ENCODE data around the gene FBXL5. TPM values are rescaled to one million over a fixed set of nuclear protein-coding genes. Genes with fewer than 3 reads are reported as not detected.

The FBXL5 gene
- total and polyA plus RNA-seq, 9 of the 15 experiments (the other 6 are each of a cell fraction or from before 2014, with no cell fraction given): 6.0 to 35.2 (median 22.1) TPM

GRCh38 chr4:15668566-15669435 lies 13.6 kb upstream of the FBXL5 start:
- no peaks in the 10 kb centered on the region for H3K9me1 ChIP-seq (ENCODE audit: control insufficient read depth, insufficient read depth, low read length)
- H3K27ac ChIP-seq (ENCODE audit: extremely low read depth, low read depth, low read length): no peak overlapping the region
- 76% methylated on average over 1 of the region's 1 CpG for WGBS (ENCODE audit: insufficient coverage, low coverage, missing lambda C conversion rate)
- H3K4me1 ChIP-seq (replicated peaks in 1 of 2; ENCODE audit: control insufficient read depth in 2 of 2, insufficient read depth in 2 of 2, low read length in 2 of 2): no peaks in the 10 kb centered on the region
- CTCF ChIA-PET (ENCODE audit: low intra/inter-chr PET ratio): no interaction called here
- FAIRE-seq (no peak), DNase-seq (ENCODE audit: extremely low read depth in 1 of 4, low spot score in 3 of 4) (no peak), ATAC-seq (peak; percentile 32; the same call in 1 of the 3 replicates)
- no peaks in the 10 kb centered on the region for H3K27me3 ChIP-seq (ENCODE audit: control insufficient read depth in 2 of 2, insufficient read depth in 2 of 2, low read length in 2 of 2)
- H3K79me2 ChIP-seq (ENCODE audit: control insufficient read depth, insufficient read depth, low read length): peaks cover 5% of the 10 kb centered on the region; the same call in 1 of the 3 replicates
- in situ Hi-C loops (cut with MboI): loop anchor here (25.0 kb wide), 1 partner anchor 656 kb away; the partner anchor contains the start of gene CPEB2
- peaks cover 16% of the 10 kb centered on the region; the same call in 2 of the 3 replicates for H3K36me3 ChIP-seq (ENCODE audit: control insufficient read depth, insufficient read depth, low read length)
- no peak overlapping the region for H3K9ac ChIP-seq (ENCODE audit: insufficient read depth in 1 of 2, low read depth in 2 of 2, low read length in 2 of 2)
- H2AFZ ChIP-seq (ENCODE audit: low read depth, low read length): no peak overlapping the region
- no peak overlapping the region for H3K4me2 ChIP-seq (ENCODE audit: insufficient read depth, low read length)
- intact Hi-C loops (cut with micrococcal nuclease): no loop called here
- POLR2A ChIA-PET: no interaction called here
- no TSS peak for BruUV-seq (replicated peaks)
- no peaks in the 10 kb centered on the region for H3K9me3 ChIP-seq (replicated peaks; ENCODE audit: control insufficient read depth, insufficient read depth, low read depth, low read length)
- no peaks in the 10 kb centered on the region for H4K20me1 ChIP-seq (replicated peaks; ENCODE audit: control insufficient read depth, insufficient read depth, low read length)
- no peak overlapping the region for H3K4me3 ChIP-seq
- TF ChIP-seq ZNF134 (CRISPR knock-in tag; conservative IDR thresholded peaks at IDR 0.05) (no peak), NBN (IDR thresholded peaks at IDR 0.05; ENCODE audit: low read depth) (no peak), CUX1 (CRISPR knock-in tag; IDR thresholded peaks at IDR 0.05) (no peak), MYC (IDR thresholded peaks at IDR 0.05; ENCODE audit: low read depth, low read length) (no peak), MYC (CRISPR knock-in tag; IDR thresholded peaks at IDR 0.05; ENCODE audit: borderline replicate concordance, low read depth) (no peak), FOXK1 (CRISPR knock-in tag; IDR thresholded peaks at IDR 0.05; ENCODE audit: borderline replicate concordance) (no peak), GTF2E2 (tag; IDR thresholded peaks at IDR 0.05) (no peak), TCF3 (CRISPR knock-in tag; IDR thresholded peaks at IDR 0.05) (no peak), JUN (IDR thresholded peaks at IDR 0.05; ENCODE audit: borderline replicate concordance, low read depth, low read length) (no peak), JUN (CRISPR knock-in tag; IDR thresholded peaks at IDR 0.05; ENCODE audit: borderline replicate concordance) (no peak), PREB (CRISPR knock-in tag; IDR thresholded peaks at IDR 0.05) (no peak), MAFG (tag; conservative IDR thresholded peaks at IDR 0.05) (no peak), NCOA1 (IDR thresholded peaks at IDR 0.05; ENCODE audit: low read depth) (no peak), SREBF2 (CRISPR knock-in tag; IDR thresholded peaks at IDR 0.05) (no peak), HMG20A (CRISPR knock-in tag; conservative IDR thresholded peaks at IDR 0.05) (no peak), RBM15 (IDR thresholded peaks at IDR 0.05; ENCODE audit: insufficient read depth, low read length) (no peak), FOSL1 (tag; conservative IDR thresholded peaks at IDR 0.05) (no peak)
